Measurements from ENCODE around the gene GNG12. TPM values are rescaled to one million over a fixed set of nuclear protein-coding genes. Genes with fewer than 3 reads are reported as not detected.

Gene GNG12
- polyA plus RNA-seq, 1 donor = 105 TPM

DNA sequence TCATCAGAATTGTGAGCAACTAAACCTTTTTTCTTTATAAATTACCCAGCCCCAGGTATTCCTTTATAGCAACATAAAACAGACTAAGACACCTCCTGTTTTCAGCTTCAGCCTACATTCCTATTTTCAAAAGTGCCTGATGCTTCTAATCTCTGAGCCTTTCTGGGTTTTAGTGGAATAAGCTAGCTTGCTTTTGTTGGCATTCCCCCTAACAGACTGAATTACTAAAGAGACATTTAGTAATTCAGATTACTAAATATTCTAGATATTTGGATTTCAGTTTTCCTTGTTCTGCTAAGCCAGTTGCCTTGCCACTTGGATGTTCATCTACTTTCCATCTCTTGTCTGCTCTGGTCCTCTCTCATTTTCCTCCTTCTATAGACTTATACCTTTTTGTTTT, 10.5 kb upstream of the GNG12 start:
- DNase-seq = no peak

DNA sequence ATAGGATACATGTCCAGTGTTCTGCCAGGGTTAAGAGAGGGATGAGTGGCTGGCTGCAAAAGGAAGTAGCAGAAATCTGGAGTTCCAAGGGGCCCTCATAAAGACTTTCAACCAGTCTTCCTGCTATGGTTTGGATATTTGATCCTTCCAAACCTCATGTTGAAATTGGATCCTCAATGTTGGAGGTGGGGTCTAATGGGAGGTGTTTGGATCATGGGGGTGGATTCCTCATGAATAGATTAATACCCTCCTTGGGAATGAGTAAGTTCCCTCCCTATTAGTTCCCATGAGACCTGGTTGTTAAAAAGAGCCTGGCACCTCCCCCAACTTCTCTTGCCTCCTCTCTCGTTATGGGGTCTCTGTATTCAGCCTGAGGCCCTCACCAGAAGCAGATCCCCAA, 10.1 kb upstream of the GNG12 start:
- no peak for DNase-seq

DNA sequence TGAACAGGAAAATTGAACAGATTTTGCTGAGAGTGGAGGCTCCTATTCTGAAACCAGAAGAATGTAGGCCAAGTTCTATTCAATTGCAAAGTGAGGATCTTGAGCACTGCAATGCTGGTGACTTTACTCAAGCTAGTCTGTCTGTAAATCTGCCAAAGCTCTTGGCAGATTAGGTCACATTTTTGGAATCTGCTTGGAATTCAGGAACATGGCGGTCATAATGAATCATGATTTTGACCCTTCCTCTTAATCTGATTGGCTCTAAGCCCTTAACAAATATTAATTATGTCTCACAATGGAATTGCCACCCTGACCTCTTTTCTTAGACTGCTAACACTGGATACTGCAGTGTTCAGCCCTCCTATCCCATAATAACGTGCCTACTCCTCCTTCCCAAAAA, 7.2 kb upstream of the GNG12 start:
- no peak for DNase-seq

DNA sequence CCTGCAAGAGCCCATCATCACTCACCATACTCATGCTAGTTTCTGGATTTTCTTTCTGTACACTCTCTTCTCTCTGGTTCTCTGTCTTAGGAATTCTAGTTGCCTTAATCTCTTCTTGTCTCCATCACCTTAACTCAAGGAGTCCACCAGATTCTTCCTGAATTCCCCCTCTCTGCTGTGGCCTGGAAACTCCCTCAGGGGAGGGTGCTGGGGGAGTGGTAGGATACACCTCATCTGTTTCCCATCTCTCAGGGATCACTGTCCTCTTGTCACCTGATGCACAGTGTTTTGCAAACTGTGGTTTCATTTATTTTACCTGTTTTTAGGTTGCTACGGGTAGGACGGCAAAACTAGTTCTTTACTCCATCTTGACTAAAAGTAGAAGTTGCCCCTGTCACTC, 6.6 kb upstream of the GNG12 start:
- DNase-seq = no peak

DNA sequence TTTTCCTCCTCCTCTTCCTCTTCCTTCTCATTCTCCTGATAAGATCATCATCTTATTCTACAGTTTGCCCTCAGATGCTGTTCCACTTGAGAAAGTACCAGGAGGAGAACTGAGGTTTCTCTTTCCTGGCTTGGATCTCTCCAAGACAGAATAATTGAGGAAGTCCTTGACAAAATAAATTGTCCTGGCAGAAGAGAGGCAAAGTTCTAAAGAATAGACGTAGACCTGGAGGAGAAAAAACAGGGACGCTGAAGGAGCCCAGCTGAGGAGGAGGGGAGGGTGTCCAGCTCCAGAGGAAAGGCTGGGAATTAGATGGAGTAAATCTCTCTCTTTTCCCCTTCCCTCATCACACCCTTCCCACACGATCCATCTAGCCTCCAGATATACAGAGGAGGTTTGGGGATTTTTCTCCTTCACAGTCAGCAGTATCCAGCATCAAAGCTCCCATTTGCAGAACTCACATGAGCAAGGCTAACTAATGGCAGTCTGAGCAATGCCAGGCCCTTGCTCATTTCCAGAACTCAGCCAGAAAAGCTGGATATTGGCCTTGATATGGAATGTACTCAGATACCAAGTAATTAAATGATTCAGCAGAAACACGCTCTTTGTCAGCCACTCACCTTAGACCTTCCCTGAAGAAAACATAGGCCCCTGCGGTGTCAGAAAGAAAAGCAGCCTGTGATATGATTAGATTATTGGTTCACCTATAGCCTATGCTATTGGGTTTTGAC, 5.1 kb upstream of the GNG12 start:
- no peak for DNase-seq

DNA sequence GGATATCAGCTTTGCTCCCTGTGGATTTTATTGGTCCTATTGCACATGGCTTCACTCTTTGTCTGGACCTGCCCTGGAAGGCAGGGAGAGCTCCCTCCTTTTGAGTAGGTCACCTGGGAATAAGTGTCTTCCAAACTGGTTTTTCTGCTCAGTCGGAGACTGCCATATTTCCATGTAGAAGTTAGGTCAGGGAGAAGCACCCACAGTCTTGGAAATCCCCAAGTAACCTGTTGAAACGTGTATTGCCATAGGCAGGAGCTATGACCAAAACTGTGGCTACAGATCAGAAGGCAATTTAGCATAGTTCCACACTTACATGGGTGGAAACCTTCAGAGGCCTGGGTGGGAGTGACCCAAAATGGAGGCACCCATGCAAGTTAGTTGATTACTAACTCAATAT, 3.5 kb upstream of the GNG12 start:
- no peak for DNase-seq

DNA sequence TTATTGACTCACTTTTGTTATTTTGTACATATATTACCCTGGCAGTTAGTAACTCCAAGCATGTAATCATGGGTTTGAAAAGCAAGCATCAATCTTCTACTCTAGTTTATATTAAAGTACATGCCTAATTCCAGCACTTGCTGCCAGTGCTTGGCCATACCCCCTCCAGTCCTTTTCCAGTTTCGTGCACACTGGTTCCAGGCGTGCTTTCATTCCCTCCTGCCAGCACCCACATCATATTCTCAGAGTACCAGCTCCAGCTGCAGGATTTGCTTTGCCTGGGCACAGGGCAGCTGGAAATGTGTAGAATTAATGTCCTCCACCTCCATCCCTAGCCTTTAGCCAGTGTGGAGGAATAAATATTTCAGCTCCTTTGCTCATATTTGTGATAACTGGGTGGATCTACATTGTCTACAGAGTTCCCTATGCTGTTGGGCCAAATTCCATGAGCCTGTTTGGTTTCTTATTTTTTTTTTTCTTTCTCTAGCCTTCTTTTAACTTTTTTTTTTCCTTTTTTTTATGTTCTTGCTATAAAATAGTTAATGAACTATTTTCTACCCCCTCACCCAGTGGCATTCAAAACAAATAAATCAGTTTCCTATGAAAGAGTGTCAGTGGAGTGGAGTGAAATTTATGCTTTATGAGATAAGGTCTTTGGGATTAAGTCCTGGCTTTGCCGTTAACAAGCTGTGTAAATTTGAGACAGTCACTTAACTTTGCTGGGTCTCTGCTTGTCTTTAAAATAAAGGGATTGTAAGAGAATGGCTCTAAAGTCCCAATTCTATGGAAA, 2.6 kb upstream of the GNG12 start:
- no peak for DNase-seq

DNA sequence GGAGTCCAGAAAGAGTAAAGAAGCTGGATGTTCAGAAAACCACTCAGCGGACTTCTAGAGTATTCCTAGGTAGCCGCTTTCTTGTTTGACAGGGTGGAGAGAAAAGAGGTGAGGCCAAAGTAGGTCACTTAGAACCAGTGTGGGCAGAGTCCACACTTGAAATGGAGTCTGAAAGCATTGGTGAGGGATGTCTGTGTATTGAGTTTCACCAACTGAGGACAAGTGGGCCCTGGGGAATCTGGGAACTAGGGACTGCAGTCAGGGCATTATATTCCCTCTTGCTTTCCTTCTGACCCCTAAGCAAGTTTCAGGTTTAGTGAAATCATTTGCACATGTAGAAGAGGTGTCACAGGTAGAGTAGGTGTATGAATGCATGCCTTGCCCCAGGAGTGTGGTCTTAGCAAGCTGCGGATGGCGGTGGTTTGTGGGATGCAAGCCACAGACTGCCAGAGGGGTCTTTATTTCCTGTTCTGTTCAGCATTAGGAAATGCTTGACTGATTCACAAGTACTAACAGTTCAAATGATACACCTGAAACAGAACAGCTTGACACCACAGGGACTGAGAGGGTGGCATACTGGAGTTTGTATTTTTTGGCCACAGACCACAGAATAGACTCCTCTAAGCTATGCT, 1.1 kb upstream of the GNG12 start:
- DNase-seq = no peak

DNA sequence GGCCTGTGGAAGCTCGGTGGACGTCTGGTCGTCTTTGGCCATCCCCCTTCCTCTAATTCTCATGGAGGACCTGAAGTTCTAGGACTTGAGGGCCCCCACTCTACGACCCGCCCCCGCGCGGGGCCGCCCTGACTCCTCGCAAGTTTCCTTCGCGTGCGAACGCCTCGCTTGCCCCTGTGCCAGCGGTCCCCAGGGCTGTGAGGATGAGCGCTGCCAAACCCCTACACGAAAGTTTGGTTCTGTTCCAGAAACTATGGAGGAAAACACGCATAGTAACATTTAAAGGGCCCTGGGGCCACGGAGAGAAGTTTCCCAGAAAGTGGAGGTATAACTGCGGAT, 304 bp upstream of the GNG12 start:
- DNase-seq = no peak

DNA sequence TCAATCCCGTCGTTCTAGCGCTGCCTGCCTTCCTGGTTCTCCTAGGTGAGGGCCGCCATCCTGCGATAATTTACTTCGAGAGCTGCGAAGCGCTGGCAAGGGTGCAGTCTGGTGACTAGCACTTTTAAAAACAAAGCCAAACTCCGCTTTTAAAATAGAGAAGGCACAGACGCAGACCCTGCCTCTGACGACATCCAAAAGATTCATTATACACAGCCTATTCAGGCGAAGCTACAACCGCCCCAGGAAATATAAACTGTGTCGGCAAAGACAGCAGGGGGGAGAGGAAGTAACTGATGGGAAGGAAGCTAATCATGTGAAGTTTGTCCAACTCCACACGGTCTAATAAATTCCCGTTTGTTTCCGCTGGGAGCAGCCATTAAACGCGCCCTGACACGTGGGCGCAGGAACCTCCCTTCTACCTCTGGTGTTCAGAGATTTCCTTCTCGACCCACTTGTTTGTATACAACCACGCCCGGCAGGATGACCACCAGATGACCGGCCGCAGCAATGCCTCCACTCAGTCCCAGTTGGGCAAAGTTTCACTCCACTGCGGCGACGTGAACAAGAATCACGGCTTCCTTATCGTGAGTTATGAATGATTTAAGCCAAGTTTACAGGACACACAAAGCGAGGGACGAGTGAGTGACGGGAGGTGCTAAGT, 1.3 kb downstream of the GNG12 start:
- DNase-seq = peak; percentile 68

DNA sequence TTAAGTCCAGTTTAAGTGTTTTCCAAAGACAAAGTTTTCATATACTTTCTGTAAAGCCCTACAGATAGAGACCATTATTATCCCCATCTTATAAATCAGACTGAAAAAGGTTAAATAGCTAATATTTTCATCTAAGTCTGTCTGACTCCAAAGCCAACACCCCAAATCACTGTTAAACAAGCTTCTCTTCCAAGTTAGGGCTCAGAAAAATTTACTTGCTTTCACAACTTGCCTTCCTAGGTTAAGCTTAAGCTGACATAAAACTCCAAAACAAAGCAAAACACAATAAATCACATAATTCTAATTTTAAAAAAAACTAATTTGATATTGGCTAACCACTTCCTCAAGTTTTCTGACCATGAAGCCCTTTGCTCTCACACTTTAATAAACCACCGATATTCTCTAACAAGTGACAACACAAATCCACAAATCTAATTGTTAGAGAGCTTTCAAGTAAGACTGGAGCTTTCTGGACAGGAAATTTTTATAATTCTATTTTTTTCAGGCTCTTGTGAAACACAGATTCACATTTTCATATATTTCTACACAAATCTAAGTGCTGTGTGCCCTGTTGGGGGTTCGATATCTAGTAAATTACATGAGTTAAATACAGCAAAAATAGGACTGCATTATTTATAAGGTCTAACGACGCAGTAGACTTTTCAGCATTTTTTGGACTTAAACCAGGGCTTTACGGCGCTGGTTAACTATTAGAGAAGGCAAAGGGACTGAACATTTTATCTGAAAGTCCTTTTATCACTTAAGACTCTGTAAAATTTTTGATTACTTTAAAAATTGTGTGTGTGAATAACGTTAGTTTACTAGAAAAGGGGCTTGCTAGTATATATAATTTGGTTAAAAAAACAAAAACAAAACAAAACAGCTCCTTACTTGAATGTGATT, 2.1 kb downstream of the GNG12 start:
- DNase-seq = no peak

DNA sequence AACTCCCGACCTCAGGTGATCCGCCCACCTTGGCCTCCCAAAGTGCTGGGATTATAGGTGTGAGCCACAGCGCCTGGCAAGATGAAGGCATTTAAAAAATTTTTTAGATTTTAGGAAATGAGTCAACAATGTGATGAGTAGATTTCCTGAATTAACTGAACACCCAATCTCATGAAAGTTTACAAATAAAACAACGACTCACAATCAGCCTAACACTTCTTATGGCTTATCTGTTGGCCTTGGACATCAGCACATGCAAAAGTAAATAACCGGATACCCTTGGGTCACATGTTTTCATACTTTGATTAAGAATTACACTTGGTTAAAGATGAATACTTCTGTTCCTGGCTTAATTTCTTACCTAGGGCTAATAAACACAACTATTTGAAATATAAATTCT, 3.0 kb downstream of the GNG12 start:
- DNase-seq = no peak

DNA sequence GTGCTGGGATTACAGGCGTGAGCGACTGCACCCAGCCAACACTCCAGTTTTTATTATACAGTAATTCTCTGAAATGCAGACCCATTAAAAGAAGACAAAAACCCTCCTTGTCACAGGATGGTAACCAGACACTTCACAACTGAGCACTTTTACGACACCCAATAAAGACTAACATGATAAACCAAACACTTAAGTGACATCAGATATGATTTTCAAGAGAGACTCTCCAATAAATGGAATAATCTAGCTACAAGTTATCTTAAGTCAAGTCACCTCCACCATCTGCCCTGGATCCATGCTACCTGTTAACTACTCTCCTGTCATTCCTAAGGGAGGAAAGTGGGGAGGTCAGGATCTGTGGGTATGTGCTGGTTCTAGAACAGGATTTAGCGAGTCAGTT, 5.6 kb downstream of the GNG12 start:
- DNase-seq = no peak

DNA sequence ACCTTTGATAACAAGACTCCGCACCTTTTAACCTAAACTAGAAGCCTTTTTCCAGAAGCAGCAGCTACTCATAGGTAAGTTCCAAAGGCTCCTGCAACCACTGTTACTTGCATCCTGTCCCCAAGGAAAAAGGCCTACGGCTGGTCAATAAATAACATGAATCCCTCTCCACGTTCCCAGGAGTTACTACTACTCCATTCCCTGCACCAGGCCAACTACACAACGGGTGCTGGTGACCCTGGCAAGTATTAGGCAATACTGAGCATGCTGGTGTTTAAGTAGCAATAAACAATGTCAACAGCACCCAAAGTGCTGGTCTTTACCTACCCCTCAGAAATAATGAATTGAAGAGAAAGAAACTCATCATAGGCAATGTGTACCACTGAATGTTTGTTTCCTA, 7.7 kb downstream of the GNG12 start:
- no peak for DNase-seq

DNA sequence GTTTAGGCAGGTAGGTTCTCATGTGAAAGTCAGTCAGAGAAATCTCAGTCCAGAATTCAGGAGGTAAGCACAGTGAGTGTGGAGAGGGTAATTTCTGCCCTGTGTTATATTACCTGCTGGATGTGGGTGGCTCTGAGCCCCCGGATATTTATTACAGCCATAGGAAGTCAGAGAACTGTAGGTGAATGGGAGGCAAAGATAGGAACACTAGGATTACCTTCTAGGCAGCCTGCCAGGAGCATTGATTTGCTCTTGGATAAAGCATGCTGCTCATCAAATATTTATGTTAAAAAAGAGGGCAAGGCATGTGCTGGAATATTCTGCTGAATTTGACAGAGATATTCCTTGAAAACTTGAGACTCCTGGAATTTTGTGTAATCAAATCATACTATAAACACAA, 8.5 kb downstream of the GNG12 start:
- DNase-seq = no peak

DNA sequence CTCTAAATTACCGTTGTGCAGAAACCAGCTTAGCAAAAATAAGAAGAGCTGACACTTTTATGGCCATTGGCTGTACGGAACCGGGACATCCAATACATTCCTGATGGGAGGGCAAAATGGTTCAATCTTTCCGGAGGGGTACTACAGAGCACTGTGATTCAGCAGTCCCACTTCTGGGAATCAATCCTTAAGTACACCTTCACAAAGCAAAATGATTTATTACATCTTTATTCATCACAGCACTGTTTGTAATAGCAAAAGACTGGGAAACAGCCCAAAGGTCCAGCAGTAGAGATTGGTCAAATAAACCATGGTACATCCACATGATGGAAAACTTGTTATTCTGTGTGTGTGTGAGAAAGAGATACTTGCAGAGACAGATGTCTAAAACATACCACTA, 9.7 kb downstream of the GNG12 start:
- DNase-seq = no peak

DNA sequence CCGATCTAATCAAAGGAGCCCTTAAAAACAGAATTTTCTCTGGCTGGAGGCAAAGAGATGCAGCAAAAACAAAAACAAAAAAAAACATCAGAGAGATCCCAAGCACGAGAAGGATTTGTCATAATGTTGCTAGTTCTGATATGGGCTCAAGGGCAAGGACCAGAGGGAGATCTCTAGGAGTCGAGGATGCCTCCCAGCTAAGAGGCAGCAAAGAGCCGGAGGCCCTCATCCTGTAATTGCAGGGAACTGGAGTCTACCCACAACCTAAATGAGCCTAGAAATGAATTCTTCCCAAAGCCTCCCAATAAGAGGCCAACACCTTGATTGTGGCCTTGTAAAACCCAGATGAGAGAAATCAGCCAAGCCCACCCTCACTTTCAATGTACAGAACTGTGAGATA, 12.0 kb downstream of the GNG12 start:
- DNase-seq = no peak

DNA sequence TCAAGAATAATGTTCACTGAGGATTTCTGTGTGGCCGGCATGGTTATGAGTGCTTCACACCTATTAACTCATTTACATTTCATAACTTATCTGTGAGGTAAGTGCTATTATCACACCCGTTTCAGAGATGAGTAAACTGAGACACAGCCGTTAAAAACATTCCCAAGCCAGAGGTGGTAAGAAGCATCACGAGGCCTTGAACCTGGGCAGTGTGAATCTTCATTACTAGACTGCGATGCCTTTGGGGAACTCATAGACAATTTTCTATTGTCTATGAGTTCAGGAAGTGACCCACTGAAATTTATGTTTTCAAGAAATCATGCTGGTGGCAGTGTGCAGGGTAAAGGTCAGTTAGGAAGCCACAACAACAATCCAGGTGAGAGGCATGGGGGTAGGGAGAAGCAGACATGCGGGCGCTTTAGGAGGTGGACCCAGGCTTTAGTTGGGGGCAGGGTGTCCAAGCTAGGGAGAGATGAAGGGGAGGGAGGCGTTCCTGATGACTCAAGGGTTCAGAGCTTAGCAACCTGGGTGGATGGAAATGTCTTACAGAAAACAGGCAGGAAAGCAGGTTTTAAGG, 14.5 kb downstream of the GNG12 start:
- DNase-seq = no peak

DNA sequence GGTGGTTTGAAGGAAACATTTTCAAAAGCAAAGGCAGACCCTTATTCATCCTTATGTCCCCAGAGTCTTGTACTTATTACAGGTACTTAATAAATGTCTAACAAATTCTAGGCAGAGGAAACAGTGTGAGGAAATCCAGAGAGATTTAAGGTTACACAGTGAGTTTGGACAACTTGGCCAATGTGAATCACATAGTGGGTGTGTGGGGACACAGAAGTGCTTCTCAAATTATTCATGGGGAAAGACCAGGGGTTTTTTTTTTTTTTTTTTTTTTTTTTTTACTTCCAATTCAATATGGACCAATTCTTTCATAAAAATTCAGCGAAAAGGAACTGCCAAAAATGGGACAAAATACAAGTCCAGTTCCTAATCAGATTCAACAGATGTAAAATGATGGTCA, 15.1 kb downstream of the GNG12 start:
- DNase-seq = no peak

DNA sequence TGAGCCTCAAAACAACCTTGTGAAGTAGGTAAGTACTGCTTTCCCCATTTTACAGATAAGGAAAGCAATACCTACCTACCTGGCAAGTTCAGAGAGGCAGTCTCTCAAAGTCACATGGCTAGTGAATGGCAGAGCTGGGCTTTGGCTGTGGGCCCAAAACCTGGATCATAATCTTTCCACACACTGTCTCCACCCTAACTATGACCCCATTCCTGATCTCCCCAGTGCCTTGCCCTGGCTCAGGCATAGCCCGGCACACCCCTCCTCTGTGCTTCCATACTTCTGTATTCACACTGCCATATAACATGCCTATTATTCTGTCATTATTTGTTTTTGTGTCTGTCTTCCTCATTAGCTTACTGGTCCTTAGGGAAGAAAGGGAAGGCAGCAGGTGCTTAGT, 15.9 kb downstream of the GNG12 start:
- no peak for DNase-seq

DNA sequence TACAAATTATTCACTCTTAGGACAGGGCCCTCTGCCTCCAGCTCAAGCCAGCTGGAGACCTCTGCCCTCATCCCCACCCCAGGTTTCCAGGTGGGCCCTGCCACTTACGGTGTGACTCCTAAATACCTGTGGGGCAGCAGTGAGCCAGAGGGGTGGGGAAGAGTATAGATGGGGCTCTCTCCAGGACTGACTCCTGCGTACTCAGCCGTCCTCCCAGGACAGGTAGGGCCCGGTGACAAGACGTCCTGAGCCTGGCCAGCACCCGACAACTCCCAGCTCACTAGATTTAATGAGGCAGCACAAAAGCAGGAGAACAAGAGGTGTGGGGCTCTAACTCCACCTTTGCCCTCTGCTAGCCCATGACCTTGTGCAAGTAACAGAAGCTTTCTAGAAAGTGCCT, 16.8 kb downstream of the GNG12 start:
- DNase-seq = no peak

DNA sequence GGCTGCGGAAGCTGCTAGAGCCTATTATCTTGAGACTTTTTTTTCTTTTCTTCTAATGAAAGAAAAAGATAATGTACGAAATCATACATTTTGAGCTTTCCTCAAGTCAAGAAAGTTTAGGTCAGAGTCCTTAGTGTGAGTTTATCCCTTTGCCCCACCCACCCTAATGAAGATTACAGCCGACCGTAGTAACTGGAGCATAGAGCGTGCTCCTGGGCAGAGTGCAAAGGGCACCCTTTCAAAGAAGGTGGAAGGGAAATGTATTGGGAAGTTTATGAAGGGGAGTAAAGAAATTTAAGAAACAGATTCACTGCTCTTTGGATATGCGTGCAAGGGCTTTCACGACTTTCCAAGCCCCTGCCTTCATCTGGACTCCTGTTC, 17.2 kb downstream of the GNG12 start:
- no peak for DNase-seq

Measured in left kidney (tissue), 2 donors.